HG02840 (cell line): ENCODE results near the gene PRPF6.
A peak's percentile ranks its signal among the peaks of the same experiment; 100 is the strongest.

Experiments
- ATAC-seq: cut with Tn5 transposase; IDR thresholded peaks from one replicate; pipeline ENCODE4 v1.9.1; 2021; ENCODE audit warnings: mild to moderate bottlenecking, moderate library complexity, moderate number of reproducible peaks; ENCODE audit not compliant: unreplicated experiment, low FRiP score

Gene PRPF6

GRCh38 chr20:64074184-64074789, 93.4 kb downstream of the PRPF6 start:
- ATAC-seq, result no peak

GRCh38 chr20:64074963-64075362, 94.0 kb downstream of the PRPF6 start:
- no peak for ATAC-seq

GRCh38 chr20:64075556-64075955, 94.6 kb downstream of the PRPF6 start:
- ATAC-seq, result no peak

- ATAC-seq, result no peak
Measured at GRCh38 chr20:64076061-64076997, 95.4 kb downstream of the PRPF6 start.

- ATAC-seq, result no peak
Measured at GRCh38 chr20:64077094-64077493, 96.2 kb downstream of the PRPF6 start.

- no peak for ATAC-seq
Measured at GRCh38 chr20:64077541-64077875, 96.6 kb downstream of the PRPF6 start.

GRCh38 chr20:64077876-64078551, 97.1 kb downstream of the PRPF6 start:
- ATAC-seq, result no peak

GRCh38 chr20:64078934-64079272, 98.0 kb downstream of the PRPF6 start:
- ATAC-seq, result no peak

GRCh38 chr20:64079273-64080012, 98.5 kb downstream of the PRPF6 start, which contains the start of gene RGS19:
RGS19 (minus strand) TSS chr20:64079518; CDS start chr20:64076886, 2,632 bp downstream.
- peak; percentile 35 for ATAC-seq

GRCh38 chr20:64080013-64080812, 99.3 kb downstream of the PRPF6 start, which contains the start of gene OPRL1:
OPRL1 (plus strand) TSS chr20:64080082; CDS start chr20:64092721, 12,639 bp downstream.
- no peak for ATAC-seq

GRCh38 chr20:64080813-64081623, 100.1 kb downstream of the PRPF6 start:
- ATAC-seq, result no peak

GRCh38 chr20:64081624-64081964, 100.7 kb downstream of the PRPF6 start:
- no peak for ATAC-seq

- no peak for ATAC-seq
Measured at GRCh38 chr20:64082126-64082731, 101.3 kb downstream of the PRPF6 start.
